ENCODE results near the gene EGFL7. TPM values are rescaled to one million over a fixed set of nuclear protein-coding genes. Genes with fewer than 3 reads are reported as not detected.

Gene EGFL7
- total RNA-seq, 1 experiment from 2014 or later, result 79.5 TPM

- Histone ChIP-seq H3K9me3 (ENCODE audit: low read depth, low read length, poor library complexity, severe bottlenecking) (no peaks in the 10 kb centered on the region), H3K4me1 (ENCODE audit: insufficient read depth, low read length, poor library complexity, severe bottlenecking) (peaks cover 19% of the 10 kb centered on the region), H3K27ac (ENCODE audit: low read depth, low read length, poor library complexity, severe bottlenecking) (no peak overlapping the region), H3K4me3 (ENCODE audit: low read depth, low read length, poor library complexity, severe bottlenecking) (no peak overlapping the region), H3K36me3 (ENCODE audit: insufficient read depth, low read length, poor library complexity, severe bottlenecking) (no peaks in the 10 kb centered on the region), H3K27me3 (replicated peaks; ENCODE audit: insufficient read depth, low read depth, low read length, poor library complexity) (no peaks in the 10 kb centered on the region)
- ChIA-PET CTCF (no interaction called here), POLR2A (ENCODE audit: low non-redundant PET) (no interaction called here)
- intact Hi-C loops (cut with micrococcal nuclease; ENCODE audit: unreplicated experiment), result loop anchor here (10.0 kb wide), 1 partner anchor 77 kb away; the partner anchor contains the start of gene NOTCH1
- BruUV-seq (replicated peaks), result no TSS peak
- DNase-seq (ENCODE audit: low spot score), result no peak
- TF ChIP-seq CTCF (conservative IDR thresholded peaks at IDR 0.05; ENCODE audit: low read depth, low read length) (no peak), EZH2 (IDR thresholded peaks at IDR 0.05; ENCODE audit: borderline replicate concordance, low read depth, low read length, poor library complexity, severe bottlenecking) (no peak)
Observed at GRCh38 chr9:136621734-136622093, 41.0 kb upstream of the EGFL7 start.

- no peak for DNase-seq (ENCODE audit: low spot score)
- ChIA-PET CTCF (no interaction called here), POLR2A (ENCODE audit: low non-redundant PET) (no interaction called here)
- H3K4me1 ChIP-seq (ENCODE audit: insufficient read depth, low read length, poor library complexity, severe bottlenecking), result peaks cover 19% of the 10 kb centered on the region
- no peaks in the 10 kb centered on the region for H3K36me3 ChIP-seq (ENCODE audit: insufficient read depth, low read length, poor library complexity, severe bottlenecking)
- no peaks in the 10 kb centered on the region for H3K9me3 ChIP-seq (ENCODE audit: low read depth, low read length, poor library complexity, severe bottlenecking)
- H3K27me3 ChIP-seq (replicated peaks; ENCODE audit: insufficient read depth, low read depth, low read length, poor library complexity), result no peaks in the 10 kb centered on the region
- intact Hi-C loops (cut with micrococcal nuclease; ENCODE audit: unreplicated experiment), result loop anchor here (10.0 kb wide), 1 partner anchor 78 kb away; the partner anchor contains the start of gene NOTCH1
- H3K4me3 ChIP-seq (ENCODE audit: low read depth, low read length, poor library complexity, severe bottlenecking), result no peak overlapping the region
- no peak overlapping the region for H3K27ac ChIP-seq (ENCODE audit: low read depth, low read length, poor library complexity, severe bottlenecking)
- TF ChIP-seq EZH2 (IDR thresholded peaks at IDR 0.05; ENCODE audit: borderline replicate concordance, low read depth, low read length, poor library complexity, severe bottlenecking) (no peak), CTCF (conservative IDR thresholded peaks at IDR 0.05; ENCODE audit: low read depth, low read length) (no peak)
- no TSS peak for BruUV-seq (replicated peaks)
Observed at GRCh38 chr9:136622538-136622948, 40.2 kb upstream of the EGFL7 start.

DNA sequence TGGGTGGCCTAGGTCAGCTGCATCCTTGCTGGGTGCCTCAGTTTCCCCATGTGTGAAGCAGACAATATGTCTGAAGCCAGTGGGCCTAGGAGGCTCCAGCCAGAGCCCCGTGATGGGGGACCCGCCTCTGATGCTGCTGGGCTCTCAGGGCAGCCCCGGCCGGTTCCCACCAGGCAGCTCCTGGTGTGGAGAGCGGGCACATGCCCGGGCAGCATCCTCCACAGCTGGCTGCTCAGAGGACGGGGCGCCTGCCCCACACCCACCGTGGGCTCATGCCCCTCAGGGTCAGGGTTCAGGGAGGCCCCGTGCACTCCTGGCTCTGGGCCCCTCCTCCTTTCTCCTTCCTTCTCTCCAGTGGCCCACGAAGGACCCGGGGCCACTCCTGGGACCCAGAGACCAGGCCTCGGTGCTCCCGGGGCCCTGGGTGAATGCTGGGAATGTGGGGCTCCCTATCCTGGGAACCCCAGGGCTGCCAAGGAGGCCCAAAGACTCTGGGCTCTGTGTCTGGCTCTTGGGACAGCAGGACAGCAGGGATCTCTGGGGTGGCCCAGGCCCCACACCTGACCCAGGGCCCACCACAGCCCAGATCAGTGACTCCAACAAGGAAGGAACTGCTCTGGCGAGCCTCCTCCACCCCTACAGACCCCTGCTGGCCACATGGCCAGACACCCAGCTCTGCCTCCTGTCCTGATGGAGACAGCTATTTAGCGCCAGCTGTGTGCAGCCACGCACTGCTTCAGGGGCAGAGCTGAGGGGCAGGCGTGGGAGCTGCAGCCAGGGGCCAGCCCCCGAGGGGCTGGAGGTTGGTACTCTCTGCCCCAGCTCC is 39.5 kb upstream of the EGFL7 start:
- intact Hi-C loops (cut with micrococcal nuclease; ENCODE audit: unreplicated experiment), result loop anchor here (10.0 kb wide), 1 partner anchor 78 kb away; the partner anchor contains the start of gene NOTCH1
- BruUV-seq (replicated peaks), result no TSS peak
- Histone ChIP-seq H3K36me3 (ENCODE audit: insufficient read depth, low read length, poor library complexity, severe bottlenecking) (no peaks in the 10 kb centered on the region), H3K9me3 (ENCODE audit: low read depth, low read length, poor library complexity, severe bottlenecking) (no peaks in the 10 kb centered on the region), H3K4me3 (ENCODE audit: low read depth, low read length, poor library complexity, severe bottlenecking) (no peak overlapping the region), H3K27me3 (replicated peaks; ENCODE audit: insufficient read depth, low read depth, low read length, poor library complexity) (no peaks in the 10 kb centered on the region), H3K4me1 (ENCODE audit: insufficient read depth, low read length, poor library complexity, severe bottlenecking) (peaks cover 19% of the 10 kb centered on the region), H3K27ac (ENCODE audit: low read depth, low read length, poor library complexity, severe bottlenecking) (no peak overlapping the region)
- ChIA-PET CTCF (no interaction called here), POLR2A (ENCODE audit: low non-redundant PET) (no interaction called here)
- no peak for TF ChIP-seq EZH2 (IDR thresholded peaks at IDR 0.05; ENCODE audit: borderline replicate concordance, low read depth, low read length, poor library complexity, severe bottlenecking)
- TF ChIP-seq CTCF (conservative IDR thresholded peaks at IDR 0.05; ENCODE audit: low read depth, low read length), result no peak
- no peak for DNase-seq (ENCODE audit: low spot score)
